HG02759 (cell line): ENCODE measurements around the gene VCY.
"Not testable (repeated sequence)": the region's sequence is repeated elsewhere in the genome, so short reads cannot be mapped to it uniquely, and the experiment has no call there.

Experiments used
- ATAC-seq: cut with Tn5 transposase; IDR thresholded peaks from one replicate; pipeline ENCODE4 v1.9.1; 2021; ENCODE audit warnings: mild to moderate bottlenecking, moderate library complexity; ENCODE audit not compliant: unreplicated experiment

VCY gene

DNA sequence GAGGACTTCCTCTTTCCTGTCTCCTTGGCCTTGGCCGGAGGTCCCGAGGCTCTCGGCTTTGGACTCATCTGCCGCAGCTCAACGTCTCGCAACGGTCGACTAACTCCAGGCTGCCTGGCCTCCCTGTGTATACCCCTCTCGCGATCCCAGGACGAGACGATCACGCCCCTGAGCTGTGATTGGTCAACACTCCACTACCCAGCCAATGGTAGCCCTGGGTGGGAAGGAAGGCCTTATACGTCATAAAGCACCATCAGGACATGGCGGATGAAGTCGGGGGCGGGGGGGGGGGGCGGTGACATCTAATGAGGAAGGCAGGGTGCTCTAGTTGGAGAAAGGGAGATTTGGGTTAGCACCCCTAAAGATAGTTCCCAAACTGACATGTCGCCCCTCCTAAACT lies at the start of gene VCY:
VCY (minus strand) TSS at position 101 of the 400 bp plus-strand sequence; CDS start at position 68, 33 bp downstream.
- ATAC-seq: not testable (repeated sequence)

DNA sequence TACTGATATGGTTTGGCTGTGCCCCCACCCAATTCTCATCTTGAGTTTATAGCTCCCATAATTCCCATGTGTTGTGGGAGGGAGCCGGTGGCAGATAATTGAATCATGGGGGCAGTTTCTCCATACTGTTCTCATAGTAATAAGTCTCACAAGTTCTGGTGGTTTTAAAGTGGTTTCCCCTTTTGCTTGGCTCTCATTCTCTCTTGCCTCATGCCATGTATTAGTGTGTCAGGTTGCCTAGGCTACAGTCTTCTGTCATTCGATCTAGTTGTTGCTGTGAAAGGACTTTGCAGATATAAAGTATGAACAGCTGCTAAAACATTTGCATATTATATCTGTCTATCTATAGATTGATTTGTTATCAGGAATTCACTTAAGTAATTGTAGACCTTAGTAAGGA lies 44.1 kb upstream of the VCY start:
- ATAC-seq: not testable (repeated sequence)

DNA sequence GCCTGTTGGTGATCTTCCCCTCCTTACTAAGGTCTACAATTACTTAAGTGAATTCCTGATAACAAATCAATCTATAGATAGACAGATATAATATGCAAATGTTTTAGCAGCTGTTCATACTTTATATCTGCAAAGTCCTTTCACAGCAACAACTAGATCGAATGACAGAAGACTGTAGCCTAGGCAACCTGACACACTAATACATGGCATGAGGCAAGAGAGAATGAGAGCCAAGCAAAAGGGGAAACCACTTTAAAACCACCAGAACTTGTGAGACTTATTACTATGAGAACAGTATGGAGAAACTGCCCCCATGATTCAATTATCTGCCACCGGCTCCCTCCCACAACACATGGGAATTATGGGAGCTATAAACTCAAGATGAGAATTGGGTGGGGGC lies 25.6 kb upstream of the VCY start:
- ATAC-seq: not testable (repeated sequence)

DNA sequence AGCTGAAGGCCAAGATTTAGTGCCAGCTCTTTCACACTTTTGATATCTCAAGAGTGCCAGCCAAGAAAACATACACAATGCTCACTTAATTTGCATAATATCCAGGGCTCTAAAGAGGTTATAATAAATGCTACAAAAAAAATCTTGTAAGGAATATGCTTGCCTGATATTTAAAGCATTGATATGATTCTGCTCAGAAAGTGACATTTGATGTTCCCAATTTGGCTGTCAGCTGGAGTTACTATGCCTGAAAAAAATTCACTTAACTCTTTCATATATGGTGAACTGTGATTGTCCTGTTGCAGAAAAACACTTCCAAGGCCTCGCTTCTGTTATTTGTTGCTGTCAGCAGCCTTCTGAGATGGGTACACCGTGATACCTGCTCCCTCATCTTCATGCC lies 43.9 kb downstream of the VCY start:
- ATAC-seq: not testable (repeated sequence)
